Peyer's patch (tissue), 4 donors: ENCODE measurements around the gene EIF3J.

ENCODE experiments used
- POLR2A ChIP-seq, 2 donors: fragments of 450-650 bp; IDR thresholded peaks; one replicate each; pipeline ENCODE4 v1.5.1; 2017; ENCODE audit warnings: antibody characterized with exemption in 2 of 2, mild to moderate bottlenecking in 2 of 2, moderate library complexity in 2 of 2
- TF ChIP-seq, protein P1 (sequence below), 6 experiments: fragments of 450-650 bp in 4 of 6; fragments of 200-600 bp in 2 of 6; sonication (generic) in 1 of 6; IDR thresholded peaks; one replicate each; pipeline ENCODE4 v1.5.1; 2017 to 2019; ENCODE audit warnings: antibody characterized with exemption in 6 of 6, mild to moderate bottlenecking in 3 of 6, moderate library complexity in 1 of 6

DNA sequence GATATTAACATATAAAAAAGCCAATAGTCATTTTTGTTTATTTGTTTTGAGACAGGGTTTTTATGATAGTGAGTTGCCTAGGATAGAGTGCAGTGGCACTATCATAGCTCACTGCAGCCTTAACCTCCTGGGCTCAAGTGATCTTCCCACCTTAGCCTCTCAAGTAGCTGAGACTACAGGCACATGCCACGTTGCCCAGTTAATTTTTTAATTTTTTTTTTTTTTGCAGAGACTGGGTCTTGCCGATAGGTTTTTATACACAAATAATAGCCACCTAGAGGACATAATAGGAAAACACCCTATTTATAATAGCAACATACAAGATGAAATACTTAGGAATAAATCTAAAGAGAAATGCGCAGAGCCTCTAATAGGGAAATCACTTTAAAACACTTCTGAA lies 13.3 kb downstream of the EIF3J start:
- TF ChIP-seq, protein P1, sequence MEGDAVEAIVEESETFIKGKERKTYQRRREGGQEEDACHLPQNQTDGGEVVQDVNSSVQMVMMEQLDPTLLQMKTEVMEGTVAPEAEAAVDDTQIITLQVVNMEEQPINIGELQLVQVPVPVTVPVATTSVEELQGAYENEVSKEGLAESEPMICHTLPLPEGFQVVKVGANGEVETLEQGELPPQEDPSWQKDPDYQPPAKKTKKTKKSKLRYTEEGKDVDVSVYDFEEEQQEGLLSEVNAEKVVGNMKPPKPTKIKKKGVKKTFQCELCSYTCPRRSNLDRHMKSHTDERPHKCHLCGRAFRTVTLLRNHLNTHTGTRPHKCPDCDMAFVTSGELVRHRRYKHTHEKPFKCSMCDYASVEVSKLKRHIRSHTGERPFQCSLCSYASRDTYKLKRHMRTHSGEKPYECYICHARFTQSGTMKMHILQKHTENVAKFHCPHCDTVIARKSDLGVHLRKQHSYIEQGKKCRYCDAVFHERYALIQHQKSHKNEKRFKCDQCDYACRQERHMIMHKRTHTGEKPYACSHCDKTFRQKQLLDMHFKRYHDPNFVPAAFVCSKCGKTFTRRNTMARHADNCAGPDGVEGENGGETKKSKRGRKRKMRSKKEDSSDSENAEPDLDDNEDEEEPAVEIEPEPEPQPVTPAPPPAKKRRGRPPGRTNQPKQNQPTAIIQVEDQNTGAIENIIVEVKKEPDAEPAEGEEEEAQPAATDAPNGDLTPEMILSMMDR (IDR thresholded peaks at IDR 0.05), result peak; percentile 4 to 45 (median 34)
- TF ChIP-seq POLR2A (IDR thresholded peaks at IDR 0.05), result no peak
